PFSK-1 (cell line): ENCODE measurements around the gene MOB3A.

ENCODE experiments used
- FOXP2 ChIP-seq: optimal IDR thresholded peaks from 2 replicates; pipeline ENCODE3; 2011; ENCODE audit warnings: borderline replicate concordance, control low read depth, inconsistent platforms; ENCODE audit not compliant: insufficient read depth; ENCODE audit errors: extremely low read length, extremely low read depth
- POLR2AphosphoS5 ChIP-seq: IDR thresholded peaks from 2 replicates; pipeline ENCODE4 v1.6.1; 2012; ENCODE audit warnings: low read depth, mild to moderate bottlenecking, control low read depth, low read length, moderate library complexity
- REST ChIP-seq, 2 experiments: IDR thresholded peaks; 2 replicates each; pipeline versions ENCODE4 v1.6.1 to v1.8.0; 2011 to 2012; ENCODE audit warnings: low read depth in 2 of 2, low read length in 2 of 2, control low read depth in 1 of 2, inconsistent platforms in 1 of 2, mild to moderate bottlenecking in 1 of 2, moderate library complexity in 1 of 2; ENCODE audit not compliant: insufficient read depth in 1 of 2
- SIN3A ChIP-seq: IDR thresholded peaks from 2 replicates; pipeline ENCODE4 v1.6.1; 2012; ENCODE audit warnings: mild to moderate bottlenecking, low read length, moderate library complexity, borderline replicate concordance; ENCODE audit not compliant: insufficient read depth
- TAF1 ChIP-seq: IDR thresholded peaks from 2 replicates; pipeline ENCODE4 v1.6.1; 2012; ENCODE audit warnings: low read length, control low read depth, borderline replicate concordance; ENCODE audit not compliant: insufficient read depth

Gene MOB3A

GRCh38 chr19:2084993-2085720 is 11.0 kb downstream of the MOB3A start:
- TF ChIP-seq SIN3A (no peak), TAF1 (no peak), FOXP2 (no peak), POLR2AphosphoS5 (no peak)

GRCh38 chr19:2083174-2083854 is 12.8 kb downstream of the MOB3A start:
- TF ChIP-seq FOXP2 (no peak), REST (IDR thresholded peaks at IDR 0.05; ENCODE audit: insufficient read depth in 1 of 2, low read depth in 2 of 2, low read length in 2 of 2) (no peak), POLR2AphosphoS5 (no peak), SIN3A (no peak), TAF1 (no peak)

DNA sequence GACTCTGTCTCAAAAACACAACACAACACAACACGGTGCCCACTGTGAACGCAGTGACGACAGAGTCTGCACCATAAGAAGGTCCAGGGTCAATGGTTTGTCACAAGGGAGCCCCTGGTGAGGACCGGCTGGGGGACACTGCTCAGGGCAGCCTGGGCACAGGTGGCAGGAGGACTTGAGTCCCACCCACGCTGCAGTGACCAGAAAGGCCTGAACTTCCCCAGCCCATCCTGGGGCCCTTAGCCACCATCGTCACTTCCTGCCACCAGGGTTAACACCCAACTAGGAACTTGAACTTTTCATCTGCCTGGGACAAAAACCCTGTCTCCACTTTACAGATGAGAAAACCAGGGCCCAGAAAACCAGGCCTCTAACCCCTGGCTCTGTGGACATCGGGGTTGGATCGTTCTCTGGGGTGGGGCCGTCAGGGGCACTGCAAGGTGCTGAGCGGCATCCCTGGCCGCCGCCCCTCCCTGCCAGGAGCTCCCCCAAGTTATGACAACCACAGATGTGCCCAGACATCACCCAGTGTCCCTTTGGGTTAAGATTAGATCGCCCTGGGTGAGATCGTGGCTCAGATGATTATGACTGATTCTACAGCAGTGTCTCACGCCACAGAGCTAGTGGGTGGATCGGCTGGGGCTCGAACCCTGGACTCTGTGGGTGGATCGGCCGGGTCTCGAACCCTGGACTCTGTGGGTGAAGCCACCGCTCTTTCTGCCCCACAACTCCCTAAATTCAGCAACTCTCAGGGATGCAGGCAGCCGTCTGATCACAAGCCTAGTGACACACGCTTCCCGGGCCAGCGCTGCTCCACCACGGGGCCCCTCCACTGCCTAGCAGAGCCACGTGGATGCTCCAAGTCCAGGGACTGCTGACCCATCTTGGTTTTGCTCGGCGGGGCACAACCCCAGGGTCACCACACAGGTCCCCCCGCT is 14.0 kb downstream of the MOB3A start:
- TF ChIP-seq TAF1 = no peak

DNA sequence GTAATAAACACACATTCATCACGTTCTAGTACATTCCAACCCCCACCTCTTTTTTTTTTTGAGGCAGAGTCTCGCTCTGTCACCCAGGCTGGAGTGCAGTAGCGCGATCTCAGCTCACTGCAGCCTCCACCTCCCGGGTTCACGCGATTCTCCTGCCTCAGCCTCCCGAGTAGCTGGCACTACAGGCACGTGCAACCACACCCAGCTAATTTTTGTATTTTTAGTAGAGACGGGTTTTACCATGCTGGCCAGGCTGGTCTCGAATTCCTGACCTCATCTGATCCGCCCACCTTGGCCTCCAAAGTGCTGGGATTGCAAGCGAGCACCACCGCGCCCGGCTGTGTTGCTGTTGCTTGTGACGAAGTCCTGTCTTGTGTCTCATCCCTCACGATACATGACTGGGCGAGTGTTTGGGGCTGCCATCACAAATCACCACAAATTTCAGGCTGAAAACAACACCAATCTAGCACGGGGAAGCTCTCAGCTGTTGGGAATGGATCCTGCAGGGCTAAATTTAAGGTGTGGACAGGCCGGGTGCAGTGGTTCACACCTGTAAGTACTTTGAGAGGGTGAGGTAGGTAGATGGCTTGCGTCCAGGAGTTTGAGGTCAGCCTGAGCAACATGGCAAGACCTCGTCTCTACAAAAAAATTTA is 15.7 kb downstream of the MOB3A start:
- TF ChIP-seq SIN3A = no peak
- no peak for TF ChIP-seq FOXP2
- no peak for TF ChIP-seq REST (IDR thresholded peaks at IDR 0.05; ENCODE audit: insufficient read depth in 1 of 2, low read depth in 2 of 2, low read length in 2 of 2)
- no peak for TF ChIP-seq POLR2AphosphoS5
- TF ChIP-seq TAF1 = no peak

GRCh38 chr19:2079865-2080301 is 16.2 kb downstream of the MOB3A start:
- TF ChIP-seq REST (IDR thresholded peaks at IDR 0.05; ENCODE audit: insufficient read depth in 1 of 2, low read depth in 2 of 2, low read length in 2 of 2) = no peak
- no peak for TF ChIP-seq FOXP2
- no peak for TF ChIP-seq SIN3A
- no peak for TF ChIP-seq POLR2AphosphoS5
- TF ChIP-seq TAF1 = no peak
